CD4-positive, alpha-beta T cell treated with Interleukin-17A for 1 hour (primary cell): ENCODE results near the gene PCDH9.

Source experiments
- DNase-seq: peaks from one replicate; pipeline ENCODE4 v3.0.0-alpha.2; 2020

PCDH9 gene

GRCh38 chr13:67158903-67159302 is 71.2 kb downstream of the PCDH9 start:
- no peak for DNase-seq

- no peak for DNase-seq
Measured at GRCh38 chr13:67156723-67157060, 73.4 kb downstream of the PCDH9 start.

GRCh38 chr13:67155898-67156722 is 74.0 kb downstream of the PCDH9 start:
- DNase-seq, result no peak

GRCh38 chr13:67152085-67152484 is 78.1 kb downstream of the PCDH9 start:
- DNase-seq, result no peak

GRCh38 chr13:67151652-67152051 is 78.5 kb downstream of the PCDH9 start:
- DNase-seq, result no peak

GRCh38 chr13:67150608-67151007 is 79.5 kb downstream of the PCDH9 start:
- DNase-seq, result no peak

GRCh38 chr13:67148161-67148571 is 82.0 kb downstream of the PCDH9 start:
- DNase-seq, result no peak

GRCh38 chr13:67147342-67148133 is 82.6 kb downstream of the PCDH9 start:
- DNase-seq, result no peak

GRCh38 chr13:67146523-67147130 is 83.5 kb downstream of the PCDH9 start:
- DNase-seq, result no peak

- DNase-seq, result no peak
Measured at GRCh38 chr13:67145950-67146349, 84.2 kb downstream of the PCDH9 start.

- DNase-seq, result no peak
Measured at GRCh38 chr13:67143544-67144115, 86.5 kb downstream of the PCDH9 start.

GRCh38 chr13:67140006-67140405 is 90.1 kb downstream of the PCDH9 start:
- no peak for DNase-seq

- DNase-seq, result no peak
Measured at GRCh38 chr13:67139551-67139950, 90.6 kb downstream of the PCDH9 start.

GRCh38 chr13:67138970-67139369 is 91.2 kb downstream of the PCDH9 start:
- DNase-seq, result no peak

GRCh38 chr13:67137044-67137735 is 92.9 kb downstream of the PCDH9 start:
- no peak for DNase-seq

GRCh38 chr13:67136157-67136556 is 94.0 kb downstream of the PCDH9 start:
- no peak for DNase-seq

GRCh38 chr13:67135356-67135755 is 94.8 kb downstream of the PCDH9 start:
- DNase-seq, result no peak

- no peak for DNase-seq
Measured at GRCh38 chr13:67134417-67135129, 95.6 kb downstream of the PCDH9 start.

GRCh38 chr13:67133476-67133875 is 96.7 kb downstream of the PCDH9 start:
- no peak for DNase-seq

GRCh38 chr13:67131393-67131792 is 98.7 kb downstream of the PCDH9 start:
- no peak for DNase-seq

- DNase-seq, result no peak
Measured at GRCh38 chr13:67130444-67130843, 99.7 kb downstream of the PCDH9 start.

- no peak for DNase-seq
Measured at GRCh38 chr13:67128136-67128535, 102.0 kb downstream of the PCDH9 start.
